ENCODE measurements around the gene RBM33.

The RBM33 gene

GRCh38 chr7:155652156-155653114 is 8.0 kb downstream of the RBM33 start:
- H3K36me3 ChIP-seq (ENCODE audit: control insufficient read depth, insufficient read depth, low read length) = no peaks in the 10 kb centered on the region
- no peaks in the 10 kb centered on the region for H3K9me3 ChIP-seq (ENCODE audit: control insufficient read depth, low read length)
- H3K4me3 ChIP-seq (ENCODE audit: low read length) = no peak overlapping the region
- no peak overlapping the region for H3K9ac ChIP-seq (ENCODE audit: low read length)
- H3K27me3 ChIP-seq (ENCODE audit: control insufficient read depth, insufficient read depth, low read length) = no peaks in the 10 kb centered on the region
- H3K4me1 ChIP-seq (ENCODE audit: control insufficient read depth, insufficient read depth, low read length) = no peaks in the 10 kb centered on the region

GRCh38 chr7:155653803-155654202 is 9.3 kb downstream of the RBM33 start:
- no peaks in the 10 kb centered on the region for H3K27me3 ChIP-seq (ENCODE audit: control insufficient read depth, insufficient read depth, low read length)
- no peak overlapping the region for H3K4me3 ChIP-seq (ENCODE audit: low read length)
- no peak overlapping the region for H3K9ac ChIP-seq (ENCODE audit: low read length)
- H3K4me1 ChIP-seq (ENCODE audit: control insufficient read depth, insufficient read depth, low read length) = no peaks in the 10 kb centered on the region
- no peaks in the 10 kb centered on the region for H3K36me3 ChIP-seq (ENCODE audit: control insufficient read depth, insufficient read depth, low read length)
- no peaks in the 10 kb centered on the region for H3K9me3 ChIP-seq (ENCODE audit: control insufficient read depth, low read length)

GRCh38 chr7:155656891-155657290 is 12.4 kb downstream of the RBM33 start:
- no peaks in the 10 kb centered on the region for H3K27me3 ChIP-seq (ENCODE audit: control insufficient read depth, insufficient read depth, low read length)
- no peak overlapping the region for H3K9ac ChIP-seq (ENCODE audit: low read length)
- H3K4me1 ChIP-seq (ENCODE audit: control insufficient read depth, insufficient read depth, low read length) = no peaks in the 10 kb centered on the region
- no peaks in the 10 kb centered on the region for H3K9me3 ChIP-seq (ENCODE audit: control insufficient read depth, low read length)
- H3K4me3 ChIP-seq (ENCODE audit: low read length) = no peak overlapping the region
- no peaks in the 10 kb centered on the region for H3K36me3 ChIP-seq (ENCODE audit: control insufficient read depth, insufficient read depth, low read length)

GRCh38 chr7:155660059-155660757 is 15.7 kb downstream of the RBM33 start:
- H3K4me3 ChIP-seq (ENCODE audit: low read length) = no peak overlapping the region
- H3K9me3 ChIP-seq (ENCODE audit: control insufficient read depth, low read length) = no peaks in the 10 kb centered on the region
- no peaks in the 10 kb centered on the region for H3K36me3 ChIP-seq (ENCODE audit: control insufficient read depth, insufficient read depth, low read length)
- no peaks in the 10 kb centered on the region for H3K27me3 ChIP-seq (ENCODE audit: control insufficient read depth, insufficient read depth, low read length)
- H3K9ac ChIP-seq (ENCODE audit: low read length) = no peak overlapping the region
- no peaks in the 10 kb centered on the region for H3K4me1 ChIP-seq (ENCODE audit: control insufficient read depth, insufficient read depth, low read length)

- Histone ChIP-seq H3K36me3 (ENCODE audit: control insufficient read depth, insufficient read depth, low read length) (no peaks in the 10 kb centered on the region), H3K4me3 (ENCODE audit: low read length) (no peak overlapping the region), H3K4me1 (ENCODE audit: control insufficient read depth, insufficient read depth, low read length) (no peaks in the 10 kb centered on the region)
These were observed 16.3 kb downstream of the RBM33 start for GRCh38 chr7:155660758-155661093.

GRCh38 chr7:155662343-155663043 is 18.0 kb downstream of the RBM33 start:
- no peaks in the 10 kb centered on the region for H3K9me3 ChIP-seq (ENCODE audit: control insufficient read depth, low read length)
- H3K9ac ChIP-seq (ENCODE audit: low read length) = no peak overlapping the region
- no peaks in the 10 kb centered on the region for H3K27me3 ChIP-seq (ENCODE audit: control insufficient read depth, insufficient read depth, low read length)
- H3K4me1 ChIP-seq (ENCODE audit: control insufficient read depth, insufficient read depth, low read length) = no peaks in the 10 kb centered on the region
- no peaks in the 10 kb centered on the region for H3K36me3 ChIP-seq (ENCODE audit: control insufficient read depth, insufficient read depth, low read length)
- no peak overlapping the region for H3K4me3 ChIP-seq (ENCODE audit: low read length)

More at GRCh38 chr7:155660758-155661093, 16.3 kb downstream of the RBM33 start:
- Histone ChIP-seq H3K9me3 (ENCODE audit: control insufficient read depth, low read length) (no peaks in the 10 kb centered on the region), H3K9ac (ENCODE audit: low read length) (no peak overlapping the region), H3K27me3 (ENCODE audit: control insufficient read depth, insufficient read depth, low read length) (no peaks in the 10 kb centered on the region)

- H3K4me1 ChIP-seq (ENCODE audit: control insufficient read depth, insufficient read depth, low read length) = no peaks in the 10 kb centered on the region
These were observed 19.5 kb downstream of the RBM33 start for GRCh38 chr7:155663937-155664336.

GRCh38 chr7:155665079-155665956 is 20.9 kb downstream of the RBM33 start:
- H3K27me3 ChIP-seq (ENCODE audit: control insufficient read depth, insufficient read depth, low read length) = no peaks in the 10 kb centered on the region
- no peaks in the 10 kb centered on the region for H3K36me3 ChIP-seq (ENCODE audit: control insufficient read depth, insufficient read depth, low read length)
- no peaks in the 10 kb centered on the region for H3K9me3 ChIP-seq (ENCODE audit: control insufficient read depth, low read length)
- H3K4me1 ChIP-seq (ENCODE audit: control insufficient read depth, insufficient read depth, low read length) = no peaks in the 10 kb centered on the region
- no peak overlapping the region for H3K4me3 ChIP-seq (ENCODE audit: low read length)
- no peak overlapping the region for H3K9ac ChIP-seq (ENCODE audit: low read length)

More at GRCh38 chr7:155663937-155664336, 19.5 kb downstream of the RBM33 start:
- Histone ChIP-seq H3K4me3 (ENCODE audit: low read length) (no peak overlapping the region), H3K27me3 (ENCODE audit: control insufficient read depth, insufficient read depth, low read length) (no peaks in the 10 kb centered on the region), H3K36me3 (ENCODE audit: control insufficient read depth, insufficient read depth, low read length) (no peaks in the 10 kb centered on the region), H3K9me3 (ENCODE audit: control insufficient read depth, low read length) (no peaks in the 10 kb centered on the region), H3K9ac (ENCODE audit: low read length) (no peak overlapping the region)

GRCh38 chr7:155665957-155666287 is 21.5 kb downstream of the RBM33 start:
- no peaks in the 10 kb centered on the region for H3K9me3 ChIP-seq (ENCODE audit: control insufficient read depth, low read length)
- H3K36me3 ChIP-seq (ENCODE audit: control insufficient read depth, insufficient read depth, low read length) = no peaks in the 10 kb centered on the region
- no peak overlapping the region for H3K9ac ChIP-seq (ENCODE audit: low read length)
- no peaks in the 10 kb centered on the region for H3K4me1 ChIP-seq (ENCODE audit: control insufficient read depth, insufficient read depth, low read length)
- H3K27me3 ChIP-seq (ENCODE audit: control insufficient read depth, insufficient read depth, low read length) = no peaks in the 10 kb centered on the region
- H3K4me3 ChIP-seq (ENCODE audit: low read length) = no peak overlapping the region

- Histone ChIP-seq H3K4me1 (ENCODE audit: control insufficient read depth, insufficient read depth, low read length) (no peaks in the 10 kb centered on the region), H3K36me3 (ENCODE audit: control insufficient read depth, insufficient read depth, low read length) (no peaks in the 10 kb centered on the region), H3K27me3 (ENCODE audit: control insufficient read depth, insufficient read depth, low read length) (no peaks in the 10 kb centered on the region), H3K9ac (ENCODE audit: low read length) (no peak overlapping the region), H3K4me3 (ENCODE audit: low read length) (no peak overlapping the region), H3K9me3 (ENCODE audit: control insufficient read depth, low read length) (no peaks in the 10 kb centered on the region)
These were observed 22.9 kb downstream of the RBM33 start for GRCh38 chr7:155667241-155667829.
